HG03095 (cell line): ENCODE data around the gene MALSU1.
"Not testable (repeated sequence)": the region's sequence is repeated elsewhere in the genome, so short reads cannot be mapped to it uniquely, and the experiment has no call there.

Experiments
- ATAC-seq: cut with Tn5 transposase; IDR thresholded peaks from one replicate; pipeline ENCODE4 v1.9.1; 2021; ENCODE audit warnings: moderate library complexity; ENCODE audit not compliant: unreplicated experiment

The MALSU1 gene

GRCh38 chr7:23285657-23286646, 13.2 kb upstream of the MALSU1 start:
- ATAC-seq: no peak

GRCh38 chr7:23287612-23288011, 11.5 kb upstream of the MALSU1 start:
- ATAC-seq: no peak

GRCh38 chr7:23290993-23291392, 8.1 kb upstream of the MALSU1 start:
- no peak for ATAC-seq

- no peak for ATAC-seq
Measured at GRCh38 chr7:23291957-23292560, 7.1 kb upstream of the MALSU1 start.

- ATAC-seq: no peak
Measured at GRCh38 chr7:23292623-23293022, 6.5 kb upstream of the MALSU1 start.

- no peak for ATAC-seq
Measured at GRCh38 chr7:23293500-23294073, 5.6 kb upstream of the MALSU1 start.

GRCh38 chr7:23294549-23295400, 4.4 kb upstream of the MALSU1 start:
- no peak for ATAC-seq

- ATAC-seq: no peak
Measured at GRCh38 chr7:23295401-23295697, 3.8 kb upstream of the MALSU1 start.

DNA sequence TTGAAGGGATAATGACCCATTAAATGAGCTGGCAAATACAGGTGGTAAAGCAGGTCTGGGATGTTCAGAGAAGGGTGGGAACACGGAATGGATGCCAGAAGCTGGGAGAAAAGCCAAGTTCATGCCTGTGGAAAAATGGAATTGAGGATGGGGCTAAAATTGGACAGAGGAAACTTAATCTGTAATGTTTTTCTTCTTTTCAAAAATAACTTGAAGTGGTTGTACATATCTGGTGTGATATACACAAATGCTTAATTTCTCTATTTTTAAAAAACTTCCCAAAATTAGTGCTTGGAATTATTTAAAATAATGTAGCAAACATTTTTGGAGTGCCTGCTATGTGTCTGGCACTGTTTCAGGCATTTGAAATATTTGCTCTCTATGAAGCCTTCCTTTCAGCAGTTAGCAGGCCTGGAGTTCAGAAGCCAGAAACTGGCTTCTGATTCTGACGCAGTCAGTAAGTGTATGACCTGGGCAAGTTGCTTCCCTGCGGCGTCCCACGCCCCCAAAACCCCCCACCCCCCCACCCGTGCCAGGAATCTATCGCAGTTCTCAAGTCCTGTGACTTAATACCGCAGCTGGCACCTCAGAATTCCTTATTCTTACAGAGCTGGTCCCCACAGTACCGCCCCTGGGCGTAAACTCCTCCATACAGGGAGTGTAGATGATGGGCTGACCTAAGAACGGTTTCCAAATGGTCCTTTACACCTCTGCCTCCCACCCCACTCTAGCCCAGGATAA, 828 bp upstream of the MALSU1 start:
- ATAC-seq: no peak

- no peak for ATAC-seq
Measured at GRCh38 chr7:23299770-23300300, 696 bp downstream of the MALSU1 start.

GRCh38 chr7:23306936-23307521, 7.9 kb downstream of the MALSU1 start:
- no peak for ATAC-seq

GRCh38 chr7:23308754-23309153, 9.6 kb downstream of the MALSU1 start:
- no peak for ATAC-seq

DNA sequence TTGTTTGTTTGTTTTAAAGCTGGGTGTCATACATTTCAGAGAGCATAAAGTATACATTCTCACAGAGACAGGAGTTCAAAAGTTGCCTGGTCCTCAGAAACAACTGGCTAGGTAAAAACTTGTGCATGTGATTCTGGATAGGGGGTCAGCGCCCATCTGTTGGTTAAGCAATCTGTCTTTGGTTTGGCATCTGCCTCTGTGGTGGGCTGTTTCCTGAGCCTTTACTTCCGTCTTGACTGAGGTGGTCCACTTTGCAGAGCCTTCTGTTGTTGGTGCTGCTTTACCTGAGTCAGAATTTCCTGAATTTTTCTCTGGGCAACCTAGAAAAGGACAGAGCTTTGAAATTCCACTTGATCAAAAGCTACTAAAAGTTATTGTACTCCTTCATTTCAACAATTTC, 13.0 kb downstream of the MALSU1 start:
- ATAC-seq: not testable (repeated sequence)

DNA sequence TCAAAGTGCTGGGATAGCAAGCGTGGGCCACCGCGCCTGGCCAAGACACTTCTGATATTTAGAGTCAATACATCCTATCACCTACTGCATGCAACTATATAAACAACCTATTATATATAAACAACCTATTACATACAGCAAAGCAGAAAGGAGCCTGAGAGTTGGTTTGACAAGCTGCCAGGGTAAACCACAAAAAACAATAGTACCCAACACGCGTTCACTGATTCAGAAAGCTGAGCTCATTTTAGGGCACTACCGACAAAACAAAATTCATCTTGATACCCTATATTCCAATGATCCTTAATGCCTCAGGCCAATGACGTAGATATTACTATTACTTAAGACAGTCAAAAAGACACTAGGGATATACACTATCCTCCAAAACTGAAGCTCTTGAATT, 16.2 kb downstream of the MALSU1 start:
- no peak for ATAC-seq

DNA sequence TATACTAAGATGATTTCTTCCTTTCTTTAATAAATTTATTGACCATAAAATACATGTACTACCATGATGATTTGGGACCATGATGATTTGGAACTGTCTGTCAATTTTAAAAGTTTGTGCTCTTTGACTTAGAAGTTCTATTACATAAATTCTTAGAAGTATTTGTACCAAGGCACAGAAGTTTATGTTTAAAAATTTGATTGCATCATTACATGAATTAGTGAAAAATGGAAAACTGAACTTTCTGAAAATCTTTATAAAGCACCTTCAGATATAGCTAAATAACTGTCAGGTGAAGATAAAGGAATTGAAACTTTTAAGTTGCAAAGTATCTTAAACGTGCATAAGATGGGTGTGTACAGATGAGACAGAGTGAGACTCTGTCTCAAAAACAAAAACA, 32.0 kb downstream of the MALSU1 start:
- ATAC-seq: no peak

GRCh38 chr7:23332193-23332592, 33.1 kb downstream of the MALSU1 start:
- no peak for ATAC-seq

DNA sequence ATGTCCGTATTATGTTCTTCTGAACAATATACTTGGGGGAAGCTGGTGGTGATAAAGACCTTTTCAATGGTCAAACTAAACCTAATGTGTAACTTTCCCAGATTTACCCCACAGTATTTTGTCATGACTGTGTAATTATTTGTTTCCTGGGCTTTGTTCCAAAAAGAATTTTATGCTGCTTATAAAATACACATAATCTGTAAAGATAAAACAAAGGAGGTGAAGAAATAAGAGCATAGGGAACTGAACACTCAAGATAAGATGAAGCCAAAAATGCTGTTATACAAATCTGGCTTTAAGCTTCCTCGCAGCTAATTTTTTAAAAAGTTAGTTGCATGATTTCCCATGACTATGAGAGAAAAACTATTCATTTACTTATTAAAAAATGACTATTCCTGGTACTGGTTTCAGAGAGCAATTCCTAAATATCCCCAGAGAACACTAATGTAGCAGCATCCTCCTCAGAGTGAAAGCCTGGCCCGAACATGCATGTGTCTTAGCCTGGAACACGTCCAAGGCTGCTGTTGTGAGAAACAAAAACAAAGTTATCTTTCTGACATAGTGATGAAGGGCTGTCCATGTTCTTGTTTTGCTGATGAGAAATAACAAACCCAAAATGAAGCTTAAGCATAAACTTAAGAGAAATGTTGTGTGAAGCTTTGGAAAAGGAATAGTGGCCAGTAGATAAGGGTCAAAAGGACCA, 33.9 kb downstream of the MALSU1 start:
- no peak for ATAC-seq

GRCh38 chr7:23333671-23334246, 34.6 kb downstream of the MALSU1 start:
- no peak for ATAC-seq

DNA sequence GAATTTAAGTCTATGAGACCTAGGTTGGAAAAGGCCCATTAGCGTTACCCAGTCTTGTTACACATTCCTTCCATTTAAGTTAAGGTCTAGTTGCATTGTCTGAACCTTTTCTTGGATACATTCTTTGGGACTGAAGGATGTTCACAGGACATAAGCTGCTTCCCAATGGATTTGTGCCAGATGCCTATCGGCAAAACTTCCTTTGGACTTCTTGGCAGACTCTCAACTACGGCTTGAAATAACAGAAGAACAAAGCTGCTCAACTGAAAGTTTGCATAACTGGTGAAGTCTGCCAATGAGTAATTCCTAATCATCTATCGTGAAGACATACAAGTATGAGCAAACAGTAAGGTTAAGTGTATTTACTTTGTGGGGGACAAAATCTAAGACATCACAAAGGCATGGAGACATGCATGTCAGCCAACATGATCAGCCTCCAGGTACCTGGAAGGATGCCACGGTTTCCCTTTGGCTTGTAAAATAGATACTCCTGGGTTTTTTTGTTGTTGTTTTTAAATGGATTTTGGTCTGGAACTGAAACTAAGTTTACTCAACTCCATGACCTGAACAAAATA, 35.4 kb downstream of the MALSU1 start:
- no peak for ATAC-seq
